Measurements from ENCODE around the gene SEZ6.
A peak's percentile ranks its signal among the peaks of the same experiment; 100 is the strongest.

Gene SEZ6

GRCh38 chr17:28970879-28971278 is 35.0 kb downstream of the SEZ6 start:
- no peak for DNase-seq

- no peak for DNase-seq
Observed at GRCh38 chr17:28969706-28970393, 36.0 kb downstream of the SEZ6 start.

DNA sequence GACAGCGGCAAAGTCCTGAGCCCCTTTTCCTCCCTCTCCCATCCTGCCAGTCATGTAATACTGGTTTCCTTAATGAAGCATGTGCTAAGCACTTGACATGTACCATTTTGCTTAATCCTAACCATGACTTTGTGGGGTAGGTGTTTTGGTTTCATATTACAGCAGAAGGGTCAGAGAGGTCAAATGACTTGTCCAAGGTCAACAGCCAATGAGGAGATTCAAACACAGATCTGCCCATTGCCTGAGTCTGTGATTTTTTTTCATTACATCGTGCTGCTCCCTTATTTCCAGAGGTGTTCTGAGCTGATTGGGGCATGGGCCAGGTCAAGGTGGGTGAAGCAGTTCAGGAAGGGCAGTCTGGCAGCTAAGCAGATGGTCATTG is 36.9 kb downstream of the SEZ6 start:
- DNase-seq, result no peak

- DNase-seq, result no peak
Observed at GRCh38 chr17:28968231-28968913, 37.5 kb downstream of the SEZ6 start.

- no peak for DNase-seq
Observed at GRCh38 chr17:28967221-28968135, 38.4 kb downstream of the SEZ6 start.

GRCh38 chr17:28963841-28964240 is 42.0 kb downstream of the SEZ6 start:
- DNase-seq, result no peak

GRCh38 chr17:28963055-28963611 is 42.7 kb downstream of the SEZ6 start:
- DNase-seq, result no peak

DNA sequence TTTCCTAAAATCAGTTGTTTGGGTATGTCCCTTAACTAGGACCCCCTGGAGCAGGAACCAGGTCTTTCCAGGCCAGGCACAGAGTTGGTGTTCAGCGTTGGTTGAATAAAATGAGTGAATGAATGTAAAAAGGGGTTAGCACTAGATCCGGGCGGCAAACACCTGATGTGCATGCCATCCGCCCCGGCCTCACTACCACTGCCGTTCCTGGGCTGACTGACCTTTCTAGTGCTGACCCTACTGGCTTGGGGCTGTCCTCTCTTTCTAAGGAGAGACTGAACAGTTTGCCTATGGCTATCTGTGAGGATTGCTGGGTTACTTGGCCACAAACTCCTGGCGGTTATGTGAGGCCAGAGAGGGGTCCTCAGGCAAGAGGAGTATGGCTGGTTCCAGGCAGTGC is 44.4 kb downstream of the SEZ6 start:
- no peak for DNase-seq

- peak; percentile 40 for DNase-seq
Observed at GRCh38 chr17:28960256-28961061, 45.4 kb downstream of the SEZ6 start.

DNA sequence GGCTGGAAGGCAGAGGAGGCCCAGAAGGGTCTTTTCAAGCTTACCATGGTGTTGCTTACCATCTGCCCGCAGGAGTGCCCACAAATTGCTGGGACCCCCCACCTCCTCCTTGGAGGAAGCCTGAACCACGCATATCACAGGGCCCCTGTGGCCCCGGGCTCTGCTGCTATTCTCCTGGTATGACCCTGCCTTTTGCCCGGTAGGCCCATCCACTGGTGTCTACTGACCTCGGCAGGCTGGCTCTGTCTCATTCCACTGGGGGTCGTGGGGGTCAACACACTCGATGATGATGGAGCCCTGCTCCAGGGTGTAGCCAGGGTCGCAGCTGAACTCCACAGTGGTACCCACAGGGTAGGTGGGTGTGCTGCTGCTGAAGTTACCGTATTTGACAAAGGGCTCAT is 46.4 kb downstream of the SEZ6 start:
- no peak for DNase-seq

- no peak for DNase-seq
Observed at GRCh38 chr17:28958820-28959455, 46.9 kb downstream of the SEZ6 start.

DNA sequence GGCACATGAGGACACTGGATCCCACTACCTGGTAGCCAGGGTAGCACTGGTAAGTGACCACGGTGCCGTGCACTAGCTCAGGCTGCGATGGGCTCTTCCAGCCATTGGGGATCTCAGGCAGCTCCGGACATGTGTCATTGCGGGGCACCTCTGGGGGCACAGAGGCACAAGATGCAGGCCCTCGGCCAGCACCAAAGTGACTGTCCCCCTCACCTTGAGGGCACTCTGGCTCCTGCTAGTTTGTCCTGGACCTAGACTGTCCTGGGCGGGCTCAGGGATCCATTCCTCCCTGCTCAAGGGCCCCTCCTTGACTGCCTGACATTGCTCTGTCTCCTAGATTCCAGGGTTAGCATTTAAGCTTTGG is 47.9 kb downstream of the SEZ6 start:
- no peak for DNase-seq

DNA sequence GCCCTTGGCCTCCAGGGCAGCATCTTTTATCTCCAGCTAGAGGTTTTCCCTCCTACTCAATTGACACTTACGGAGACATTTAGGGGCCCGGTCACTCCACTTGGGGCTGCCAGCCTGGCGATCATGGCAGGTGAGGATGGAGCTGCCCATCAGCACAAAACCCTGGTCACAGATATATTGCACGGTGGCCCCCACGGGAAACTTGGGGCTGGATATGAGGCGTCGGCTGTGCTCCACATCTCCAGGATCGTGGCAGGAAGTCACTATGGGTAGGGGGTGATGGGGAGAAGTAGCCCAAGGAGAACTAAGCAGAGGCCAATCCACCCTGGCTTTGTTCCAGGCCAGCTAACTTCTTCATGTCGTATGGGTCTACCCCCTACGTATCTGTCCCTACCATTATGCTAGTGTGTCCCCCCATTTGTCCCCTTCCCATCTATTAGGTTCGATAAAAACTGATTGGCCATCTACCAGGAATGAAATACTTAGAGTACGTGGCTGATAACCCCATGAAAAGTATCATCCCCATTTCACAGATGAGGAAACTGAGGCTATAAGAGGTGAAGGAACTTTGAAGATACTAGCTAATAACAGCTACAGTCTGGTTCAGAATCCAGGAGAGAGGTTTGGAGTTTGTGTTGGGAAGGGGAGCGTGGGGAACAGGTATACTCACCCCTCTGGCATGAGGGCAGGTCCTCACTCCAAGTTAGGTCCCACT is 48.4 kb downstream of the SEZ6 start:
- DNase-seq, result no peak

- DNase-seq, result no peak
Observed at GRCh38 chr17:28956861-28957260, 49.0 kb downstream of the SEZ6 start.

GRCh38 chr17:28956112-28956511 is 49.7 kb downstream of the SEZ6 start:
- no peak for DNase-seq

GRCh38 chr17:28955408-28955807 is 50.4 kb downstream of the SEZ6 start:
- DNase-seq, result no peak

GRCh38 chr17:28954886-28955285 is 50.9 kb downstream of the SEZ6 start:
- no peak for DNase-seq

DNA sequence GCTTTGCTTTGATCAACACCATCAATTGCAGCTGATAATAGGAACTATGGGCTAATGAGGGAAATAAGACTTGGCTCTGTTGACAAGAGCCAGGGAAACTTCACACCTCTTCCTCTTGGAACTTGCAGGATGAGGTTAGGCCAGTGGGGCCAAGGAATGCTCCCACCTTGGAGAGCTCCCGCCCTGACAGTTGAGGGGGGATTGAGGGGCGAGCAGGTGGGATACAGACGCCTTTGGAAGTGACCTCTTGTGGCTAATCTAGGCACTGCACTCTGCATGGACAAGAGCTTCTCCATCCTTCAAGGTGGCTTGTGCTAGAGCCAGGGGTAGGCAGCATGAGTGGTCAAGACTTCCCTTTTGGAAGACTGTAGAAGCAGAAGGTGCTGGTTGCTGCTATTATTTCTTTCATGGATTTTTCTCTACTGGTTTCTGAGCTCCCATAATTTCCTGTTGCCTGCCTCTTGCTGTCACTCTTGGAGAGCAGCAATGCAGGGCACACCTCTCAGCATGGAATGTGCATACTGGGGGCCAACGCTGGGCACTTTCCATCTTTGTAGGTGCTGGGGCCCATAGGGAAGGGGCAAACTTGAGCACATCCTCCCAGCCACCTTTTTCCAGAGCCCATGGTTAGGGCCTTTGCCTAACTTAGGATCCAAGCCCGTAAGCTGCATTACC is 52.3 kb downstream of the SEZ6 start:
- no peak for DNase-seq

DNA sequence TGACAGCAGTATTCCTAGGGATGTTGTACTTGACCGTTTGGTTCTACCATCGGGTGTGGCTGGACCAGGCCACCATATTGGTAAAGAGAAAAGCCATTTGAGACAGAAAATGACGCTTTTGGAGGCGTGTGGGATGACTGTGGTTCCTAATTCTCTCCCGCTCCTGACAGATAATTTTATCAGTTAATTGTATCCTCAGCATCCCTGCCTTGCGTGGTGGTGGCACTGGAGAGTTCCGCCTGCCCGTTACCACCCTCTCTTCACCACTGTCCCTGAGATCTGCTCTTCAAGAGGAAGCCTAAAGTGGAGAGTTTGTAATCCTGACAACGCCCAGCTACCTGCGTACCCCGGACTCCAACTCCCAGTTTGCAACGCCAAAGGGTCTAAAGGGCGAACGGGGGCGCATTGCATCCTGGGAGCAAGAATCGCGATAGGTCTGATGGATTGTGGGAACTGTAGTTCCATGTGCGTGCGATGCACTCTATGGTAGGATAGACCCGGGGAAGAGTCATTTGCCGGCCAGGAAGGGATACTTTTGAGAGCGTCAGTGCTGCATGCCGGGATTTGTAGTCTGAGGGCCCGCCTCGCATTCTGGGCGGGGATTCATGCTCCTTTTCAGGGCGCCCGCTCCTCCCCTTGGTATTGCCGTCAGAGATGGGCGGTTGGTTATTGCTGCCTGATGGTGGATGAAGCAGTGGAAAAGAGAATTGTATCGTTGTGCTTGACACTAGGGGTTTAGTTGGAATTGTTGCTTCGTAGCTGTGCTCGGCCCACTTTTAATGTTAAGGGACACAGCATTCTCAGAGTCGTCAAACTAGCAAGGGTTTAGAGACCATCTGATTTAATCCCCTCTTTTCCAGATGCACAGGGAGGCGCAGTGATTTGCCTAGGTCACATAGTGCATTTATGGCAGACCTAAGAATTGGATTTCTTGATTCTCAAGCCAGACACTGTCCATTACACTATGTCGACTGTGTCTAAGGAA is 53.5 kb downstream of the SEZ6 start:
- peak; percentile 99 for DNase-seq

Data from NCI-H510A (cell line).